OCI-LY3 (cell line): ENCODE results near the gene BCL11A.

ENCODE experiments used
- H2AFZ ChIP-seq: fragments of 200-600, 300-600 bp; shearing (Covaris generic); 2 replicates; pipeline ENCODE4 v1.6.0; 2014; ENCODE audit warnings: antibody characterized with exemption, low read depth, low read length
- H3K27ac ChIP-seq: fragments of 200-600, 300-600 bp; sonication (generic); 2 replicates; pipeline ENCODE4 v1.5.1; 2014; ENCODE audit warnings: mild to moderate bottlenecking, low read length, moderate library complexity, mixed read lengths
- H3K27me3 ChIP-seq: fragments of 200-600, 300-600 bp; sonication (generic); 2 replicates; pipeline ENCODE4 v1.6.1; 2014; ENCODE audit warnings: low read depth, low read length, mixed read lengths
- H3K36me3 ChIP-seq: fragments of 200-600, 300-600 bp; sonication (generic); replicated peaks from 2 replicates; pipeline ENCODE3; 2014; ENCODE audit warnings: low read depth, low read length, mixed read lengths
- H3K4me1 ChIP-seq: fragments of 300-600, 200-600 bp; sonication (generic); 2 replicates; pipeline ENCODE4 v1.6.1; 2014; ENCODE audit warnings: low read length, mixed read lengths
- H3K4me2 ChIP-seq: fragments of 200-600, 300-600 bp; sonication (generic); 2 replicates; pipeline ENCODE4 v1.6.1; 2014; ENCODE audit warnings: low read length, mixed read lengths
- H3K4me3 ChIP-seq: fragments of 300-600, 200-600 bp; sonication (generic); 2 replicates; pipeline ENCODE4 v1.5.1; 2014; ENCODE audit warnings: antibody characterized with exemption, mild to moderate bottlenecking, low read length, moderate library complexity
- H3K79me2 ChIP-seq: fragments of 300-600, 200-600 bp; shearing (Covaris generic); 2 replicates; pipeline ENCODE4 v1.6.1; 2014; ENCODE audit warnings: mild to moderate bottlenecking, low read length, mixed read lengths
- H3K9ac ChIP-seq: fragments of 300-600, 200-600 bp; shearing (Covaris generic); 2 replicates; pipeline ENCODE4 v1.6.0; 2014; ENCODE audit warnings: mild to moderate bottlenecking, low read length, moderate library complexity
- H3K9me3 ChIP-seq: fragments of 200-600, 300-600 bp; shearing (Covaris generic); 2 replicates; pipeline ENCODE4 v1.6.1; 2014; ENCODE audit warnings: low read length, mixed read lengths; ENCODE audit not compliant: insufficient read depth
- H4K20me1 ChIP-seq: fragments of 200-600, 300-600 bp; sonication (generic); 2 replicates; pipeline ENCODE4 v1.6.1; 2016; ENCODE audit warnings: low read length, mixed read lengths; ENCODE audit not compliant: insufficient read depth
- EZH2phosphoT487 ChIP-seq: fragments of 200-600 bp; shearing (Covaris generic); IDR thresholded peaks from 2 replicates; pipeline ENCODE4 v1.6.1; 2018; ENCODE audit warnings: antibody characterized with exemption, mixed run types, low read depth
- TF ChIP-seq, protein P1 (sequence below): fragments of 200-600, 300-600 bp; sonication (generic); IDR thresholded peaks from 2 replicates; pipeline ENCODE4 v1.5.1; 2014; ENCODE audit warnings: antibody characterized with exemption, low read length, low read depth

The BCL11A gene

DNA sequence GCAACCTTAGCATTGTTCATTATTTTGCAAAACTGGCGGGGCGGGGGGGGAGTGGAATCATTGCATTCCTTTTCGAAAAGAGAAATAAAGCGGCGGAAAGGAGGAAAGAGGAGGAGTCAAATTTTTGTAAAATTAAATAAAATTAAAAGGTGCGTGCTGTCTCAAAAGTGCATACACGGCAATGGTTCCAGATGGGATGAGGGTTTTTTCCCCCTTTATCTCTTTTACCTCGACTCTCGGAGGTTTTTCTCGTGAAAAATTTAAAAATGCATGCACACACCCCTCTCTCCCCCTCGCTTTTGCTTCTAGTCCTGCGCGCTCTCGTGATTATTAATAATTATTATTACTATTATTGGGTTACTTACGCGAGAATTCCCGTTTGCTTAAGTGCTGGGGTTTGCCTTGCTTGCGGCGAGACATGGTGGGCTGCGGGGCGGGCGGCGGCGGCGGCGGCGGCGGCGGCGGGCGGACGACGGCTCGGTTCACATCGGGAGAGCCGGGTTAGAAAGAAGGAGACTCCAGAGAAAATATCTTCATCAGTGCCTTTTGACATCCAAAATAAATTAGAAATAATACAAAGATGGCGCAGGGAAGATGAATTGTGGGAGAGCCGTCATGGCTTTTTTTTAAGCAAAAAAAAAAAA is 481 bp downstream of the BCL11A start:
- peaks cover 9% of the 10 kb centered on the region for H3K4me1 ChIP-seq
- peaks cover 95% of the 10 kb centered on the region for H3K79me2 ChIP-seq
- TF ChIP-seq, protein P1, sequence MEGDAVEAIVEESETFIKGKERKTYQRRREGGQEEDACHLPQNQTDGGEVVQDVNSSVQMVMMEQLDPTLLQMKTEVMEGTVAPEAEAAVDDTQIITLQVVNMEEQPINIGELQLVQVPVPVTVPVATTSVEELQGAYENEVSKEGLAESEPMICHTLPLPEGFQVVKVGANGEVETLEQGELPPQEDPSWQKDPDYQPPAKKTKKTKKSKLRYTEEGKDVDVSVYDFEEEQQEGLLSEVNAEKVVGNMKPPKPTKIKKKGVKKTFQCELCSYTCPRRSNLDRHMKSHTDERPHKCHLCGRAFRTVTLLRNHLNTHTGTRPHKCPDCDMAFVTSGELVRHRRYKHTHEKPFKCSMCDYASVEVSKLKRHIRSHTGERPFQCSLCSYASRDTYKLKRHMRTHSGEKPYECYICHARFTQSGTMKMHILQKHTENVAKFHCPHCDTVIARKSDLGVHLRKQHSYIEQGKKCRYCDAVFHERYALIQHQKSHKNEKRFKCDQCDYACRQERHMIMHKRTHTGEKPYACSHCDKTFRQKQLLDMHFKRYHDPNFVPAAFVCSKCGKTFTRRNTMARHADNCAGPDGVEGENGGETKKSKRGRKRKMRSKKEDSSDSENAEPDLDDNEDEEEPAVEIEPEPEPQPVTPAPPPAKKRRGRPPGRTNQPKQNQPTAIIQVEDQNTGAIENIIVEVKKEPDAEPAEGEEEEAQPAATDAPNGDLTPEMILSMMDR, result no peak
- TF ChIP-seq EZH2phosphoT487, result no peak
- H3K9me3 ChIP-seq, result no peaks in the 10 kb centered on the region
- peaks cover 25% of the 10 kb centered on the region for H3K36me3 ChIP-seq
- no peaks in the 10 kb centered on the region for H3K27me3 ChIP-seq
- H3K9ac ChIP-seq, result peak overlapping the region; percentile 94
- peak overlapping the region; percentile 91 for H3K4me3 ChIP-seq
- peak overlapping the region; percentile 78 for H3K4me2 ChIP-seq
- H4K20me1 ChIP-seq, result peaks cover 13% of the 10 kb centered on the region
- no peak overlapping the region for H2AFZ ChIP-seq
- peak overlapping the region; percentile 94 for H3K27ac ChIP-seq

DNA sequence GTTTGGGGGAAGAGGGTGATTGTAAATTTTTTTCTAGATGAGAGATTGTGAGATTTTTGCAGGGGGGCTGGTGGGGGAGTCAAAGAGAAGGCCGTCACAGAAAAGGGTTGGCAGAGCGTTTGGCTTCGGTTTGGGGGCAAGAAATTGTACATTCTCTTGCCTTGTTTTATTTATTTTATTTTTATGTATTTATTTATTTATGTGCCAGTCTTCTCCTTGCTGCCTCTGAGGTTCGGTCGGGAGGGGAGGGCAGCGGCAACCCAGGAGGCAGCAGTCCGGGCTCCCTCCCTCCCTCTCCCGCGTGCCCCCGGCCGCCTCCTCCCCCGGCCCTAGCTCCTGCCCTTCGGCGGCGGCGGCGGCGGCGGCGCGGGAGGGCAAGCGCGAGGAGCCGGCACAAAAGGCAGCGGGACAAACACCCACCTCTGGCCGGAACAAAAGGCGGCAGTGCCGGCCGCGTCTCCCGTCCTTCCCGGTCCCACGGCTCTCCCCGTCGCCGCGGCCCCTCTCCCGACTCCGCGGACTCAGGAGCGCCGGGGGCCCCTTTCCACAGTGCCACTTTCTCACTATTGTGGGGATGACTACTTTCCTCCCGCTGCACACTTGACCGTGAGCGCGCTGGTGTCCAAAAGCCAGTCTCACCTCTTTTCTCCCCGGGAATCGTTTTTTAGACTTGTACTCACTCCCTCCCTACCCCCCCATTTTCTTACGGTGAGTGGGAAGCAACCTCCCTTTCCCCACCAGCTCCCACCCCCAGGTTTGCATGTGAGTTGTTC is 1.2 kb downstream of the BCL11A start:
- peak overlapping the region; percentile 78 for H3K4me2 ChIP-seq
- no peaks in the 10 kb centered on the region for H3K27me3 ChIP-seq
- H2AFZ ChIP-seq, result no peak overlapping the region
- peaks cover 99% of the 10 kb centered on the region for H3K79me2 ChIP-seq
- H3K36me3 ChIP-seq, result peaks cover 31% of the 10 kb centered on the region
- no peaks in the 10 kb centered on the region for H3K9me3 ChIP-seq
- peak overlapping the region; percentile 91 for H3K4me3 ChIP-seq
- peak overlapping the region; percentile 94 for H3K27ac ChIP-seq
- H4K20me1 ChIP-seq, result peaks cover 20% of the 10 kb centered on the region
- H3K9ac ChIP-seq, result peak overlapping the region; percentile 94
- no peak for TF ChIP-seq EZH2phosphoT487
- TF ChIP-seq, protein P1, result no peak
- peaks cover 14% of the 10 kb centered on the region for H3K4me1 ChIP-seq

DNA sequence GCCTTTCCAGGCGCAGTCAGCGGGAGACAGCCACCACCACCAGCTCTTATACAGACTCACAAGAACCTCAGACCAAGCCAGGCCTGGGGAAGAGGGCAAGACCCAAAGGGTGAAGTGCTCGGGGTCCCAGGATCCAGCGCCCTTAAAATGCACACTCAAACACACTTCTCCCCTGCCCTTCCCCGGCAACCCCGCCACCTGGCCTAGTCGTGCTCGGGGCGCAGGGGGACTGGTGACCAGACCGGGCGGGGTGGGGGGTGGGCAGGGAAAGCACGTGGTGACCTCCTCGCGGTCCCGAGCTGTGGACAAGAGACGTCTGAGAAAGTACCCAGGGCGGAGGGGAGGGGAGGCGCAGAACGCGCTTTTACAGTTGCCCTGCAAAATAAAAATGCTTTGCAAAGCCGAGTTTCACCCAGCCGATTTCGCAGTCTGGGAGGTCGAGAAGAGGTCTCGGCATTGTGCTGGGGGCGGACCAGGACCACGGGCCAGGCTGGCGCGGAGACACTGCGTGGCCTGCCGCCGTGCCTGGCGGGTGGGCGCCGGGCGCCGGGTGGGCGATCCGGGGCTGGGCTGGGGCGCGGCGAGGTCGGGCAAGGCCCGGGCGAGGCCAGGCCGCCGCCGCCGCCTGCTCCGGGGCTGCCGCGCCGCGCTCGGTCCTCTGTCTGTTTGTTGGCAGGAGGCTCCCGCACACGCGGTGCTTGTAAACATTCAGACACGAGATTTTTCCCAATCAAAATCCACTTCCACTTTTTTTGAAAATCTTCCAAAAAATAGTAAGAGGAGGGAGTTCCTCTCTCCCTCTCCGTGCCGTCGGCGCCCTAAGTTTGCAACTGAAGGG is 2.0 kb downstream of the BCL11A start:
- Histone ChIP-seq H3K4me2 (peak overlapping the region; percentile 78), H3K36me3 (peaks cover 38% of the 10 kb centered on the region), H3K4me3 (peak overlapping the region; percentile 91), H3K9ac (peak overlapping the region; percentile 94), H3K27ac (peak overlapping the region; percentile 94), H3K27me3 (no peaks in the 10 kb centered on the region), H3K9me3 (no peaks in the 10 kb centered on the region), H3K4me1 (peaks cover 22% of the 10 kb centered on the region), H4K20me1 (peaks cover 29% of the 10 kb centered on the region), H3K79me2 (peaks cover 99% of the 10 kb centered on the region), H2AFZ (no peak overlapping the region)
- TF ChIP-seq, protein P1, result no peak
- no peak for TF ChIP-seq EZH2phosphoT487

DNA sequence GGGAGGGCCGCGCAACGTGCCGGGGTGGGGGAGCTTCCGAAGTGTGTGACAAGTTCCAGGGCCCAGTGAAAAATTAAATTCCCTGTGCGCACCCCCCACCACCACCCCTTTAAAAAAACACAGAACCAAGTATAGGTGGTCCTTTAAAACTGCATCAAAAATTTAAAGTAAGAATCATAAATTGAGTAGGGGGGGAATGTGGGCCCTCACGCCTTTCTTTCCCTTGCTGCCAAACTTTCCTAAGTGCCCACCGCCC is 2.5 kb downstream of the BCL11A start:
- Histone ChIP-seq H3K4me2 (peak overlapping the region; percentile 78), H3K27me3 (no peaks in the 10 kb centered on the region), H3K4me3 (peak overlapping the region; percentile 91), H2AFZ (no peak overlapping the region), H3K9ac (peak overlapping the region; percentile 94), H3K4me1 (peaks cover 27% of the 10 kb centered on the region), H3K36me3 (peaks cover 44% of the 10 kb centered on the region), H3K27ac (peak overlapping the region; percentile 94), H4K20me1 (peaks cover 34% of the 10 kb centered on the region), H3K79me2 (peaks cover 99% of the 10 kb centered on the region), H3K9me3 (no peaks in the 10 kb centered on the region)
- TF ChIP-seq, protein P1, result no peak
- TF ChIP-seq EZH2phosphoT487, result no peak
